Skeletal muscle satellite cell (primary cell): ENCODE data around the gene LRRN2.

ENCODE experiments used
- H3K27me3 ChIP-seq: 2 replicates; pipeline ENCODE4 v1.7.0; 2013; ENCODE audit warnings: low read length; ENCODE audit not compliant: control insufficient read depth, insufficient read depth
- H3K36me3 ChIP-seq: 2 replicates; pipeline ENCODE4 v1.7.0; 2013; ENCODE audit warnings: mild to moderate bottlenecking, control low read depth, low read length; ENCODE audit not compliant: insufficient read depth
- H3K4me1 ChIP-seq: 2 replicates; pipeline ENCODE4 v1.7.0; 2013; ENCODE audit warnings: low read length; ENCODE audit not compliant: control insufficient read depth, insufficient read depth
- H3K4me2 ChIP-seq: 2 replicates; pipeline ENCODE4 v1.7.0; 2013; ENCODE audit warnings: mild to moderate bottlenecking, low read length
- H3K4me3 ChIP-seq: 2 replicates; pipeline ENCODE4 v1.7.0; 2013; ENCODE audit warnings: low read length
- H3K9ac ChIP-seq: 2 replicates; pipeline ENCODE4 v1.7.0; 2013; ENCODE audit warnings: mild to moderate bottlenecking, low read depth, low read length, moderate library complexity
- H3K9me3 ChIP-seq: replicated peaks from 2 replicates; pipeline ENCODE4 v1.7.0; 2013; ENCODE audit warnings: mild to moderate bottlenecking, control low read depth, low read length

Gene LRRN2

DNA sequence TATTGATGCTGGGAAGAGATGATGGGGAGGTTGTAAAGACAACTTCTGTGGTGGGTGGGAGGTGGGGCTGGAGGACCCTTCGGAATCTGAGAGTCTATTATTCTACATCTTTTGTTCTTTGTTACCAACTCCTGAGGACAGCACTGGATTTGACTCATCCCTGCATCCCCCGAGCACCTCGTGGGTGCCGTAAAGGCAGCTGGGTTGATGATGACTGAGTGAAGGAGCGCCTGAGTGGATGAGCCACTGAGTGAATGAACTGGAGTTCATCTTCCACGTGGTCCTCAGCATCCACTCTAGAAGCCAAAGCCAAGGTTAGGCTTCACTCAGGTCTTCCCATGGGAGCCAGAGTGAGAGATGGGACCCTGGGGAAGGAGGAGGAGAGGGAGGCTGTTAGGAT lies 77.6 kb downstream of the LRRN2 start:
- Histone ChIP-seq H3K4me1 (no peaks in the 10 kb centered on the region), H3K4me2 (no peak overlapping the region), H3K27me3 (peaks cover 81% of the 10 kb centered on the region), H3K36me3 (no peaks in the 10 kb centered on the region), H3K9ac (no peak overlapping the region), H3K9me3 (no peaks in the 10 kb centered on the region), H3K4me3 (no peak overlapping the region)

DNA sequence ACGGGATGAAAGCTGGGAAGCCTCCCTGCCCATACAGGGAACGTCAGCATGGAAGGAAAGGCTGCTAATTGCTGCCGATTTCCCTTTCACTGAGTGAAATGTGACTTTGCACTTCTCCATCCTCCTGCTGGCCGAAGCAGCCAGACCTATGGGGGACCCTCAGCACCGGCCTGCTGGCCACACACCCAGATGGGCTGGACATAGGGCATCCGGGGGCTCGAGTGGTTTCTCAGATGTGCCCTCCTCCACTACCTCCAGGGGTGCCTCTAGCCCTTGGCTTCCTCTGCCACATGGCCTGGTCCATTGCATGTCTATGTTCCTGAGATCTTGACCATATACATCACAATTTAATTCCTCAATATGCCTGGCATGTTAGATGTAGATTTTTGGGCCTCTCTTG lies 79.7 kb downstream of the LRRN2 start:
- no peaks in the 10 kb centered on the region for H3K9me3 ChIP-seq
- no peak overlapping the region for H3K9ac ChIP-seq
- H3K27me3 ChIP-seq: peaks cover 84% of the 10 kb centered on the region
- no peaks in the 10 kb centered on the region for H3K36me3 ChIP-seq
- no peak overlapping the region for H3K4me3 ChIP-seq
- H3K4me2 ChIP-seq: no peak overlapping the region
- H3K4me1 ChIP-seq: no peaks in the 10 kb centered on the region

DNA sequence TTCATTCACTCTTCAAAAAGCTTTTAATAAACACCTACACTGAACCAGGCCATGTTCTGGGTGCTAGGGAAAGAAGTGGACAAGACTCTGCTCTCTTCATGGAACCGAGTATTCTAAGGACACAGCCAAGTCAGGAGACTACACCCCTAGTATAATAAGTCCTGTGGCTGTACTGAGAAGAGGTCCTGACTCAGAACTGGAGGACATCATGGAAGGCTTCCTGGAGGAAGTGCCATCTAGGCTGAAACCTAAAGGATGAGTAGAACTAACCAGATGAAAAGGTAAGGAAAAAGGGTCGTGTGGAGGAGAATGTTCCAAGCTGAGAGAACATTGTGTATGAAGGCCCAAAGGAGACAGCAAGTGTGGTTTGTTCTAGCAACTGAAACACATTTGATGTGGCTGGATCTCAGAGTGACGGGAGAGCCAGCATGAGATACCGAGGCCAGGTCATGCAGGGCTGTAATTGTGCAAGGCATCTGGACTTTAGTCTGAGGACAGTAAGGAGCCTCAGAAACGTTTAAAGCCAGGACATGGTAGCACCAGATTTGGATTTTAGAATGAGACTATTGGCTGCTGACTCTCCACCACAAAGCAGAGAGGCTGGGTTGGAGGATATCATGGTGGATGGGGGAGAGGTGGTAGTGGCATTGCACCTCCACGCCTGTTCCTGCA lies 82.5 kb downstream of the LRRN2 start:
- H3K9ac ChIP-seq: no peak overlapping the region
- no peak overlapping the region for H3K4me3 ChIP-seq
- no peaks in the 10 kb centered on the region for H3K36me3 ChIP-seq
- no peak overlapping the region for H3K4me2 ChIP-seq
- H3K27me3 ChIP-seq: peaks cover 70% of the 10 kb centered on the region
- no peaks in the 10 kb centered on the region for H3K4me1 ChIP-seq
- H3K9me3 ChIP-seq: no peaks in the 10 kb centered on the region

DNA sequence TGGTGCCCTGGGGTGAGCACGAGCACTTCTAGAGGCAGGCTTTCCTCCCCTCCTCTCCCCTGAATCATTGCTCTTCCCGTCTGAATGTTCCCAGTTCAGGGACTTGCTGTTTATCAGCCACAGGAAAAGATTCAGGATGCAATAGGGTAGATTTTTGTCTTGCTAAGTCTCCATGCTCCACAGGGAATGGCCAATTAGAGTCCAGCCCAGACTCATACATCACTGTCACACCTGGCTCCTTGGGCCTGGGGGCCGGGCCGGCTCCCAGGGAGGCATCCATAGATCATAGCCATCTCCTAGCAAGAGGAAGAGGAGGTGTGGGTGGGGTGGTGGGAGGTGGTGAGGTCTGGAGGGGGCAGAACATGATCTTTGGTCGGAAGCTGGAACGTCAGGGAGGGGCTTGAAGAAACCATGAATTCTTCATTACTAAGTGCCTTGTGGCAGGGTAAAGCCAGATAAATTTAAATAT lies 83.4 kb downstream of the LRRN2 start:
- Histone ChIP-seq H3K9me3 (no peaks in the 10 kb centered on the region), H3K4me1 (no peaks in the 10 kb centered on the region), H3K9ac (no peak overlapping the region), H3K27me3 (peaks cover 63% of the 10 kb centered on the region), H3K4me2 (no peak overlapping the region), H3K4me3 (no peak overlapping the region), H3K36me3 (no peaks in the 10 kb centered on the region)

DNA sequence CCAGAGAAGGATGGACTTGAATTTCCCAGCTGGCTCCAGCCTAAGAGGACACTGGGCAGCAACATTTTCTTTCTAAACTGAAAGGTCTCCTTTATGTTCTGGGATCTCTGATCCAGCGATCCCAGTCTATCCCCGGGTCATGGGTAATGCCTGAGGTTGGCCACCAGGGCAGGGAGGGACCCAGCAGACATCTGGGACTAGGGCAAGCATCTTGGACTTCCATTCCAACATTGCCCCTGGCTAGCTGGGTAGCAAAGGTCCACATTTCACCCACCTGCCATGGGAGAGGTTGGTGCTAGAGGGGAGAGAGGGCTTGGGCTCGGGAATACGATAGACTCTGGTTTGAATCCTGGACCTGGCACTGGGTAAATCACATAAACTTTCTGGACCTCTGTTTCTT lies 84.6 kb downstream of the LRRN2 start:
- no peak overlapping the region for H3K9ac ChIP-seq
- no peaks in the 10 kb centered on the region for H3K36me3 ChIP-seq
- no peaks in the 10 kb centered on the region for H3K9me3 ChIP-seq
- H3K4me1 ChIP-seq: no peaks in the 10 kb centered on the region
- no peak overlapping the region for H3K4me3 ChIP-seq
- peaks cover 56% of the 10 kb centered on the region for H3K27me3 ChIP-seq
- H3K4me2 ChIP-seq: no peak overlapping the region

DNA sequence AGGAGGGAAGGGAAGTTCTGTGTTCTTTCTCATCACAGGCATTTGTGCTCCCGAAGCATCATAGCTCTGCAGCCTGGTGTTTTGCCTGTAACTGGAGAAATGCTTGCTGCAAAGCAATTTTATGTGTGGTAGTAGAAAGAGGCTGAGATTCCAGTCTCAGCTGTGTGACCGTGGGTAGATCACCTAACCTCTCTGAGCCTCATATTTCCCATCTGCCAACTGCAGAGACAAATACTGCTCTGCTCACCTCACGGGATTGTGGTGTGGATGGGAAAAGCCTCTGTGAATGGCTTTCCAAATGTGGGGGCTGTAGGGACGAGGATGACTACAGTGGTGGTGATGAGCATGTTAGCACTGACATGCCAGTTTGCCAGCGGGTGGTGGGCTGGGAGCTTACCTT lies 85.3 kb downstream of the LRRN2 start:
- no peaks in the 10 kb centered on the region for H3K36me3 ChIP-seq
- H3K4me2 ChIP-seq: no peak overlapping the region
- H3K4me1 ChIP-seq: no peaks in the 10 kb centered on the region
- H3K27me3 ChIP-seq: peaks cover 48% of the 10 kb centered on the region
- no peak overlapping the region for H3K4me3 ChIP-seq
- H3K9ac ChIP-seq: no peak overlapping the region
- H3K9me3 ChIP-seq: no peaks in the 10 kb centered on the region

DNA sequence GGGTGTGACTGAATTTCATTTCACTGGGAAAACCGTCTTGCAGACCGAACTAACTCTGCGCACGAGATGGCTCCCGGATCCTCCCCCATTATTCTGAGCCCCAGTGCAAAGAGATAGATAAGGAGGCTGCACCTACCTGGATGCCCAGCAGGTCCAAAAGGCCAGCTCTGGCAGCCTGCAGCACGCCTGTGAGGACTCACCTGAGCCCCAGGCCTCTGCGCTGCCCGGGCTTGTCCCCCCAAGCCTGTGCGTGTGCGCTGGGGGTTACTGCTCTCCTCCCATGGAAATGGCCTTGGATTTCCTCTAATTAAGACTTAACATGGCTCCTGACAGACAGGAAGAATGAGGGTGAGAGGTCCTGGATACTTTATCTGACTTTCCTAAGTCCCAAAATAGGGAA lies 85.9 kb downstream of the LRRN2 start:
- Histone ChIP-seq H3K4me1 (no peaks in the 10 kb centered on the region), H3K9me3 (no peaks in the 10 kb centered on the region), H3K36me3 (no peaks in the 10 kb centered on the region), H3K27me3 (peaks cover 48% of the 10 kb centered on the region), H3K9ac (no peak overlapping the region), H3K4me3 (no peak overlapping the region), H3K4me2 (no peak overlapping the region)

DNA sequence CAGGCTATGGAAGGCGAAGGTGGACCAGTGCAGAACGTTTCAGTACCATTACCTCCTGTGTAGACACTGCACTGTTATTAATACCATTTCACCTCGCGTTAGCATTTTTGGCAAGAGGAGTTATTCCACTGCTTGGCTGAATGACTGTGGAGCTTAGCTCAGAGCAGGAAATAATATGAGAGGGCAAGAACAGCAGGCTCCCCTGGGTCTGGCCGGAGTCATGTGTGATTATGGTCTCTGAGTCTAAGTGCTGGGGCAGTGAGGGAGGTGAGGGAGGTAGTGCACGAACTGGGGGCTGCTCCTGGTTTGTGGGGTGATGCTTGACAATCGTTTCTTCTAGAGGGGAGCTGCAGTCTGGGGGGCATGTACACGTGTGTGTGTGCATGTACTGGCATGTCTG lies 86.4 kb downstream of the LRRN2 start:
- no peak overlapping the region for H3K4me2 ChIP-seq

DNA sequence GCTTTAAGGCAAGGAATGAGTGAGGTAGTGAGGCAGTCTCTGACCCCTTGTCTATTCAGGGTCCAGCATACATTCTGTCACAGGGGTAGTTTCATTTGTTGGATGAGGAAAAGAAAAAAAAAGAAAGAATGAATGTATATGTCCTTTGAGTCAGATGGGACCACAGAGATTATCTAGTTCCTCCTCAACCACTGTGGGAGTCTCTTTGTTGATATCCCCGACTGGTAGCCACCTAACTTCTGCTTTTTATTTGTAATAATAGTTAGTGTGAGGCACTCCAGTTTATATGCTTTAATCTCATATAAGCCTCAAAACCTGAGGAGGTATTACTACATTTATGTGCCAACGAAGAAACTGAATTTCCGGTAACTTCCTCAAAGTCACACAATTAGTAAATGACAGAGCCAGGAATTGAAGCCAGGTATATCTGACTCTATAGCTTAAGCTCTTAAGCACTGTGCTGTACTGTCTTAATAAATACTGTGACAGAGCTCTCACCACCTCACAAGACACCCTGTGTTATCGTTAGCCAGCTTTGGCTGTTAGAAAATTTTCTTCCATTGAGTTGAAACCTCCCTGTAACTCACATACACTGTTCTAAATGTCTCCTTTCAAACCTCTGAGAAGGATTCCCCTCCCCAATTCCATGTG lies 87.1 kb downstream of the LRRN2 start:
- Histone ChIP-seq H3K4me3 (no peak overlapping the region), H3K4me2 (no peak overlapping the region), H3K4me1 (no peaks in the 10 kb centered on the region), H3K9me3 (no peaks in the 10 kb centered on the region), H3K9ac (no peak overlapping the region), H3K36me3 (no peaks in the 10 kb centered on the region), H3K27me3 (peaks cover 40% of the 10 kb centered on the region)

More for the DNA sequence above, 86.4 kb downstream of the LRRN2 start:
- no peak overlapping the region for H3K9ac ChIP-seq
- no peaks in the 10 kb centered on the region for H3K36me3 ChIP-seq
- no peaks in the 10 kb centered on the region for H3K9me3 ChIP-seq
- no peak overlapping the region for H3K4me3 ChIP-seq
- no peaks in the 10 kb centered on the region for H3K4me1 ChIP-seq
- H3K27me3 ChIP-seq: peaks cover 46% of the 10 kb centered on the region

DNA sequence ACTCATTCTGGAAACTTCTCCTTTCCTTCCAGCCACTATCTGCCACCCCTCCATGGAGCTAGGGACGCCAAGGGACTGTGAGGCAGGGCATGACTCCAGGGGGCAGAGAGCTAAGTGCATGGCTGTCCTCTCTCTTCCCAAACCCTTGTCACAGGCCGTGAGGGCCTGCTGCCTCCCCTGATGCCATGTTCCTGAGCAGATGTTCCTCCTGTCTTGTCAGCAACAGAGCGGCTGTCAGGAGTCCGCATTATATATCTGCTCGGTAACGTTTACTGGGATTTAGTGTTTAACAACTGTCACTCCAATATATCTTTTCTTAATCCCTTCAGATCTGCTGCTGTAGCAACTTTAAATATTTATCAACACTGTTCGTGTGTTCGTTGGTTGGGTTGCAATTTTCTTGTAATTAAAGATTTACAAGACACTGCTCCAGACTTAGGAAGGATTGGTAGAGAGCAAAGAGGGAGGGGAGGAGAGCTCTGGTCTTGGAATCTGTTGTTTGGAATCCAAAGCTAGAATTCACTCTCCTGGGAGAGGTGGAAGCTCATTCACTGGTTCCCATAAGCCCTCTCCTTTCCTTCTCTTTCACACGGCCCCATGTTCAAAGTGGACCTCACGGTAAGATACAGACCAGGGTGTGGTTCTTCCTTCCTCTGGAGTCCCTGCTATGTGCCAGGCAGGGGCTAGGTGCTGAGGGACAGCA lies 93.1 kb downstream of the LRRN2 start:
- Histone ChIP-seq H3K9ac (no peak overlapping the region), H3K36me3 (no peaks in the 10 kb centered on the region), H3K27me3 (no peaks in the 10 kb centered on the region), H3K4me1 (peaks cover 16% of the 10 kb centered on the region), H3K4me2 (peak overlapping the region; percentile 40), H3K4me3 (no peak overlapping the region), H3K9me3 (no peaks in the 10 kb centered on the region)

DNA sequence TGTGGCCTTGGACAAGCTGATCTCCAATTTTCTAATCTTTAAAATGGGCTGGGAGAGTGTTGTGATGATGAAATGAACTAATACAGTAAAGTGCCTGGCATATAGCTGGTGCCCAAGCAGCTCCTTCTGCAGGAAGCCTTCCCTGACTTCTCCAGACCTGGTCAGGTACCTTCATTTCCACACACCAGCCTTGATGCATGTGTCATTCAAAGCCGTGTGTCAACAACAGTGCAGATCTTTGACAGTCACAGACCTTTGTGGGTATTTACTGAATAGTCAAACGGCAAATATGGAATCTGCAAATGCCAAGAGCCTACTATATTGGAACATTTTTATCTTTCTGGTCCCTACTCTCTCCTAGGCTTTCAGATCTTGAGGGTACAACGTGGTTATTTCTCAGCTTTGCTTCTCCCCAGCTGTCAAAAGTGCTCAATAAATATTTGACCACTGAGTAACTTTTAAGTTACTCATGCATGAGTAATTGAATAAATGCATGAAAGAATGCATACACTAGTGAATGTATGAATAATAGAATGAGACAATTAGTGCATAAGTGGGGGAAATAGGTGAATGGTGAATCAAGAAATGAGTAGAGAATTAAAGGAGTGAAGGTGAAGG lies 94.0 kb downstream of the LRRN2 start:
- no peak overlapping the region for H3K4me3 ChIP-seq
- H3K9ac ChIP-seq: no peak overlapping the region
- H3K4me2 ChIP-seq: peak overlapping the region; percentile 53
- H3K4me1 ChIP-seq: peaks cover 16% of the 10 kb centered on the region
- no peaks in the 10 kb centered on the region for H3K9me3 ChIP-seq
- H3K27me3 ChIP-seq: no peaks in the 10 kb centered on the region
- H3K36me3 ChIP-seq: no peaks in the 10 kb centered on the region
